IPS-15b (cell line): ENCODE data around the gene GRPR.
A peak's percentile ranks its signal among the peaks of the same experiment; 100 is the strongest.

ENCODE experiments used
- H3K27me3 ChIP-seq: one replicate; pipeline ENCODE4 v1.6.1; 2013; ENCODE audit warnings: low read length; ENCODE audit not compliant: control insufficient read depth, insufficient read depth
- H3K36me3 ChIP-seq: one replicate; pipeline ENCODE4 v1.6.1; 2013; ENCODE audit warnings: low read length; ENCODE audit not compliant: control insufficient read depth, insufficient read depth
- H3K4me1 ChIP-seq: one replicate; pipeline ENCODE4 v1.6.1; 2013; ENCODE audit warnings: mild to moderate bottlenecking, low read length; ENCODE audit not compliant: control insufficient read depth, insufficient read depth
- H3K4me3 ChIP-seq: one replicate; pipeline ENCODE4 v1.5.1; 2013; ENCODE audit warnings: low read depth, low read length
- H3K9ac ChIP-seq: one replicate; pipeline ENCODE4 v1.6.1; 2013; ENCODE audit warnings: low read depth, mild to moderate bottlenecking, low read length
- H3K9me3 ChIP-seq: one replicate; pipeline ENCODE4 v1.6.1; 2013; ENCODE audit warnings: mild to moderate bottlenecking, low read length; ENCODE audit not compliant: control insufficient read depth, insufficient read depth

GRPR gene

DNA sequence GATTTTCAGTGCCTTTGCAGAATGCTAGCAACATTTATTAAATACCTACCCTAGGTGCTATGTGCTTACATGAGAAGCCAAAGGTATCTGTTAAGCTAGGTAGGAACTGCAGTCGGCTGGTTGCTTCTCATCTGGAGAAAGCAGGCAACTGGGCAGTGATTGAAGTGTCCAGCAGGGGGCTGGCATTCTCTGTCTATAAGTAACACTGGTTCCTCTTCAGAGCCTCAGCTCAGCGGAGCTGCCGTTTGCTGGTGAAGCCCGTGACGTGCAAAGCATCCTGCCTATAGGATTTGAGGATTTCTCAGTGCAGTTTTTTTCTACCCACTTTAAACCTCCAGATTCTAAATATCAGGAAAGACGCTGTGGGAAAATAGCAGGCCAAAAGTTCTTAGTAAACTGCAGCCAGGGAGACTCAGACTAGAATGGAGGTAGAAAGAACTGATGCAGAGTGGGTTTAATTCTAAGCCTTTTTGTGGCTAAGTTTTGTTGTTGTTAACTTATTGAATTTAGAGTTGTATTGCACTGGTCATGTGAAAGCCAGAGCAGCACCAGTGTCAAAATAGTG, at the start of gene GRPR:
TSS of gene GRPR (plus strand) at position 344 of the 565 bp plus-strand sequence. CDS start 389 bp downstream, outside the sequence.
- Histone ChIP-seq H3K27me3 (no peaks in the 10 kb centered on the region), H3K9me3 (no peaks in the 10 kb centered on the region), H3K9ac (no peak within 1 kb of the TSS), H3K4me3 (peak within 1 kb of the TSS; percentile 62), H3K36me3 (no peaks in the 10 kb centered on the region), H3K4me1 (no peaks in the 10 kb centered on the region)

DNA sequence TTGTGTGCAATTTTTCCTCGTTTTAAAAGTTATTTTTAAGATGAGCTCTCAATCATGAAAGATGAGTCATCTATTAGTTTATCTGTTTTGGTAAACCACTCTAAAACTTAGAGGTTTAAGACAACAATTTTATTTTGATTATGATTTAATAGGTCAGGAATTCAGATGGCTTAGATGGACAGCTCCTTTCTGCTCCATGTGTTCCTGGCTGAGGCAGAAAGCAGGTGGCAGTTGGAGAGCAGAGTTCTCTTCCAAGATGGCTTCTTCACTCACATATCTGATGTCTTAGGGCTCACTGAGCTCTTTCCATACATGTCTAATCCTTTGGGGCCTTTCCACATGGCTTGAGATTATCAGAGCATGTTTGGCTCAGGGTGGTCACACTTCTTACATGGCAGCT, 48.3 kb upstream of the GRPR start:
- Histone ChIP-seq H3K9ac (no peak overlapping the region), H3K36me3 (no peaks in the 10 kb centered on the region), H3K9me3 (no peaks in the 10 kb centered on the region), H3K4me3 (no peak overlapping the region), H3K4me1 (peaks cover 7% of the 10 kb centered on the region), H3K27me3 (no peaks in the 10 kb centered on the region)

DNA sequence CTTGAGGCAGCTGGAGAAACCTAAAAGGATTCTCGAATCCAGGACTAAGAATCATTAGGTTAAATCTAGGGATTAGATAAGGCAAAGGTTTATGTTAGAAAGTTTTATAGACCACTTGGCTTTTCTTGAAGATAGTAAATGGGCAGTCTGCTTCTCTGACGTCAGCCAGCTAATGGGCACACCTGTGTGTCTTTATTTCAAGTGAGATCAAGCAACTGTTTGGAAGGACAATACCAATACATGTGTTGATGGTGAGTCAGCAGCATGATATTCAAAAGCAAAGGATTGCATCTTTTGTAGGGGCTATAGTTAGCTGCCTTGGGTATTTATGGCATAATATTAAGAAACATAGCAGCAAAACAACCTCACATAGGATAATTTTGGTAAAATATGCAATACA, 46.5 kb upstream of the GRPR start:
- Histone ChIP-seq H3K4me3 (no peak overlapping the region), H3K9me3 (no peaks in the 10 kb centered on the region), H3K4me1 (peaks cover 7% of the 10 kb centered on the region), H3K36me3 (no peaks in the 10 kb centered on the region), H3K9ac (no peak overlapping the region), H3K27me3 (no peaks in the 10 kb centered on the region)

DNA sequence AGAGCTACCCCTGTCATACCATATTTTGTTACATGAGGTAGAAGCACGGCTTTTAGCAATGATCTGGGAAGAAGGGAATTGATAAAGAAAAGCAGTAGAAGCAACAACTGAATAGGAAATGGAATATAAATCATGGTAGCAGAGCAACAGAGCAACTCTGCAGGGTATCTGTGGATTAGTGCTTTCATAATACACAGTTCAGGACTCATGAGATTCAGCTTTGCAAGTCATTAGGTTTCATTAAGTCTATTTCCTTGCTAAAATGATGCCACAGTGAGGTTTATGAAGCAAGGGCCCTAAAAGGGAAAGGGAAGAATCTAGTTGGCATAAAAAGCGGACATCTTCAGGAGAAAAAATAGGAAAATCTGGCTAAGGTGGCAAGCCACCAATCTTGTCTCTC, 45.6 kb upstream of the GRPR start:
- Histone ChIP-seq H3K9ac (no peak overlapping the region), H3K4me1 (peaks cover 7% of the 10 kb centered on the region), H3K36me3 (no peaks in the 10 kb centered on the region), H3K4me3 (no peak overlapping the region), H3K27me3 (no peaks in the 10 kb centered on the region), H3K9me3 (no peaks in the 10 kb centered on the region)

DNA sequence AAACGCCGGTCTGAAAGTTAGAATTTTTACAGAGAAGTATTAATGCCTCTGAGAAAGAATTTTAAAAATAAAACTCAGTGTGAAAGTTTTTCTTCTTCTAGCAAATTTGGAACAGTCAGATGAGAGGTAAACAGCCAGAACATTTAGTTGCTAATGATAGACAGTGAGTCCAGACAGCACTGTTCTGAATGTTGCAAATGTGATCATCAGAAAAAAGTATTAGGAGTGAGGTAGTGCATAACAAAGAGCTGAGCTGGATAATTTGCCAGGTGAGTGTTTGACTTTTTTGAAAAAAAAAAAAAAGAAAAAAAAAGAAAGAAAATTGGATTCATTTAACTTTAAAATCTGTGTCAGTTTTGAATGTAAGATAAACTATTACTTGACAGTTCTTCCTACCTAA, 42.0 kb upstream of the GRPR start:
- Histone ChIP-seq H3K4me3 (no peak overlapping the region), H3K27me3 (no peaks in the 10 kb centered on the region), H3K4me1 (peaks cover 7% of the 10 kb centered on the region), H3K9me3 (no peaks in the 10 kb centered on the region), H3K9ac (no peak overlapping the region), H3K36me3 (no peaks in the 10 kb centered on the region)

DNA sequence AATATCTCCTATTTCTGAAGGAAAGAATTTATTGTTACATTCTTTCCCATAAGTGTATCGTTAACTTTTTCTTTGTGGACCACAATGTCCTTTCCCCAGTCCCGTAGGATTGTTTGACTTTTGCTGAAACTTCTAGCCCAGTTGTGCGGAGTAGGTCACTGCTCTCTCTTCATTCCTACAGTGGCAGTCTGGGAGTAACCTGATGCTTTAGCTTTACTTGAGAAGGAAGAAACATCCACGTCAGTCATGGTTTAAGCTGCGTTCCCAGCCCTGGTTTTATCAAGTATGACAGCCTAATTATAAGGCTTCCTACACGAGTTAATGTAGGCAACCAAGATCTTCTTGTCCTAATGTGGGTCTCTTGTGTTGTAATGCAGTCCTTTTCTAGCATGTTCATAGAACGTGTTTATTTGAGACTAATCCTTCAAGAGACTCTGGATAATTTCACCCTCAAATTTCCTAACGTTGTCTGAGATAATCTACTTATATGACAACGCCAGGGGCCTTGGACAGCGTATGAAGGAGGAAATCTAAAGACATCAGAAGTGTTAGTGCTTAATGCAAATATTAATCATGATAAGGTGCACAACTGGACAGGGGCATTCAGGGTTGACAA, 40.8 kb upstream of the GRPR start:
- H3K27me3 ChIP-seq: no peaks in the 10 kb centered on the region
- H3K4me1 ChIP-seq: no peaks in the 10 kb centered on the region
- H3K9ac ChIP-seq: no peak overlapping the region
- no peaks in the 10 kb centered on the region for H3K36me3 ChIP-seq
- no peak overlapping the region for H3K4me3 ChIP-seq
- no peaks in the 10 kb centered on the region for H3K9me3 ChIP-seq

DNA sequence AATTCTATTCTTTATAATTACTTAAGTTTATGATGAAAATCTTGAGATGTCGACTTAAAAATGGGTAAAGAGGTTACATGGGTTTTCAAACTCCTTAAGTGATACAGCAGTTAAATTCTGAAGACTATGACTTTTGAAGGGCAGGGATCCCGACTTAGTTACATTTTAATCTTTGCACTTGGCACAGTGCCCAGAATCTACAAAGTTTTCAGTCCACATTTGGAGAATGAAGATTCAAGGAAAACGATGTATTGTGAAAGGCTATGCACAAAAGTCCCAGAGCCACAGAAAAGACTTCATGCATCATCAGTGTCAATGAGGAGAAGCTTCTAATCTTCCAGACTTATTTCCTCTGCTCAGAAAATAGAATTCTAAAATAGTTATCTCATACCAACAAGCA, 36.3 kb upstream of the GRPR start:
- H3K4me1 ChIP-seq: no peaks in the 10 kb centered on the region
- H3K9ac ChIP-seq: no peak overlapping the region
- no peak overlapping the region for H3K4me3 ChIP-seq
- H3K27me3 ChIP-seq: no peaks in the 10 kb centered on the region
- no peaks in the 10 kb centered on the region for H3K9me3 ChIP-seq
- no peaks in the 10 kb centered on the region for H3K36me3 ChIP-seq

DNA sequence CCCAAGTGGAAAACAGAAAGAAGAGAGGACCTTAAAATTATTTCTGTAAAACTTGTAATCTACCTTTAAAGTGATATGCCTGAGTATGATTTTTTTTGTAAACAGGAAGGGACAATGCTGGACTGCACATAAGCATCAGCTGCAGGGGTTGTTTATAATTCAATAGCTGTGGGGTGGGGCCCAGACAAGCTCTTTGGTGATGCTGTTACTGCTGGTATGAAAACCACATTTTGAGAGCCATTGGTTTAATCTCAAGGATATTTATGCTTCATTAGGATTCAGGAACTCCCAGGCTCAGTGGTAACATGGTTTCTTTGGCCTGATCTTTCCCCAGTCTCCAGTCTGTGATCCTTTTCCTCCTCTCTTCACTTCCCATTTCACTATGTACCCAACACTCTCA, 34.3 kb upstream of the GRPR start:
- H3K4me3 ChIP-seq: no peak overlapping the region
- H3K4me1 ChIP-seq: no peaks in the 10 kb centered on the region
- no peaks in the 10 kb centered on the region for H3K9me3 ChIP-seq
- no peak overlapping the region for H3K9ac ChIP-seq
- H3K36me3 ChIP-seq: no peaks in the 10 kb centered on the region
- no peaks in the 10 kb centered on the region for H3K27me3 ChIP-seq

DNA sequence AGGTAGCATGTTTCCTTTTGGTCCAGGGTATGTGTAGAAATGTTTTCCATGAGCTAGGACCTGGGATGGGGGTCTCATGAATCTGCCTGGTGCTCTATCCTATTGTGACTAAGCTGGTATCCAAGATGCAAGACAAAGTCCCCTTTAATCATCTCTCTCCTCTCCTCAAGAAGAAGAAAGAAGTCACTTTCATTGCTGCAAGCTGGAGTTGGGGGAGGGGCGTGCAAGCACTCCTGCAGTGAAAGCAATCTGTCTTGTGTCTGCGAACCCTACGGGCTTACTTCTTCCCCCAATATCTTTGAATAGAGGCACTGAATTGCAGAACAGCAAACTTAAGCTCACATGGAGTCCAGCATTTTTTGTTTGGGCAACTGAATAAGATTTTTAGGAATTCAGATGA, 27.2 kb upstream of the GRPR start:
- Histone ChIP-seq H3K27me3 (no peaks in the 10 kb centered on the region), H3K36me3 (no peaks in the 10 kb centered on the region), H3K4me3 (no peak overlapping the region), H3K4me1 (peaks cover 11% of the 10 kb centered on the region), H3K9ac (no peak overlapping the region), H3K9me3 (no peaks in the 10 kb centered on the region)

DNA sequence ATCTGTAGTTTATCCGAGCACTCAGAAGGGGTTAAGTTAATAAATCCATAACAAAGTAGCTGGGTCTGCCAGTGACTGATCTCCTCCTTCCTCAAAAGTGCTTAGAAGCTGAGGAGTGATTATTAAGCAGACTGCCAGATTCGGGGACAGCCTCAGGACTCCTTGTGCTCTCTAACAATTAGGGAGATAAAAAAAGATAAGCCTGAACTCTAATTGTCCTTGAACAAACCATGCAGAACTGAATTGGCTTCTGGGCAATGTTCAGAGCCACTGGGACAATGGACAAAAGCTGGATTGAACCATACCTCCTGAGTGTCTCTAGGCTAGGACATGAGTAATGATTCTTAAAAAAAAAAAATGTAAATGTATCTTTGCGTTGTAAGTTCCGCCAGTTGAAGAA, 22.7 kb upstream of the GRPR start:
- H3K9me3 ChIP-seq: no peaks in the 10 kb centered on the region
- H3K27me3 ChIP-seq: no peaks in the 10 kb centered on the region
- H3K4me3 ChIP-seq: no peak overlapping the region
- H3K4me1 ChIP-seq: peaks cover 11% of the 10 kb centered on the region
- no peaks in the 10 kb centered on the region for H3K36me3 ChIP-seq
- no peak overlapping the region for H3K9ac ChIP-seq

DNA sequence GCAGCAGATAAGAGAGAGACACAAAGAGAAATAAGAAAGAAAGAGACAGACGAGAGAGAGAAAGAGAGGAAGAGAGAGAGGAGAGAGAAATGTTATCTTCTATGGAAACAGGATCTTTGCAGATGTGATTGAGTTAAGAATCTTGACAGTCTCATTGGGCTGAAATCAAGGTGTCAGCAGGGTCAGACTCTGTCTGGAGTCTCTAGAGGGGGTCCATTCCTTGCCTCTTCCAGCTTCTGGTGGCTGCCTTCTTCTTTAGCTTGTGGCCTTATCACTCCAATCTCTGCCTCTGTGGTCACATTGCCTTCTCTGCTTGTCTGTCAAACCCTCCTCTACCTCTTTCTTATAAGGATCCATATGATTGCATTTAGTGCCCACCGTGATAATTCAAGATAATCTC, 21.8 kb upstream of the GRPR start:
- no peaks in the 10 kb centered on the region for H3K36me3 ChIP-seq
- H3K9ac ChIP-seq: no peak overlapping the region
- H3K9me3 ChIP-seq: no peaks in the 10 kb centered on the region
- no peak overlapping the region for H3K4me3 ChIP-seq
- H3K27me3 ChIP-seq: no peaks in the 10 kb centered on the region
- H3K4me1 ChIP-seq: peaks cover 3% of the 10 kb centered on the region

DNA sequence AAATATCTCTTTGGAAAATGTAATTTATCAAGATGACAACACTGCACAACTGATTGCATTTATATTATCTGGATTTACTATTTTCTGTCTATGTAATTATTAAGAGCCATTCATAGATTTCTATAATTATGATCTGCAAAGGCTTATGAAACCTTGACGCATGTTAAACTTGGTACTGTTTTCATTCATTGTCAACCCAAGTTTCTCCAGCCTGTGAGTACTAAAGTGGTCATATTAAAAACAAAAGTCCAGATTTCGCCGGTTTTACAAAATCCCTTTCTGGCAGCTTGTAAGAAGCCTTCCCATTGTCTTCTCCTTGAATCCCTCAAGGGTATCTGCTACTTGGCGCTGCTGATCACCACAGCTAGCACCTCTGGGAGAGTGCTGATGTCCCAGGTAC, 19.7 kb upstream of the GRPR start:
- H3K9ac ChIP-seq: no peak overlapping the region
- H3K4me3 ChIP-seq: no peak overlapping the region

More for the DNA sequence above, 19.7 kb upstream of the GRPR start:
- Histone ChIP-seq H3K4me1 (peaks cover 3% of the 10 kb centered on the region), H3K27me3 (no peaks in the 10 kb centered on the region), H3K36me3 (no peaks in the 10 kb centered on the region), H3K9me3 (no peaks in the 10 kb centered on the region)
